ENCODE measurements around the gene RPS3A. TPM values are rescaled to one million over a fixed set of nuclear protein-coding genes. Genes with fewer than 3 reads are reported as not detected.
"Not testable (repeated sequence)": the region's sequence is repeated elsewhere in the genome, so short reads cannot be mapped to it uniquely, and the experiment has no call there.

RPS3A gene
- polyA plus RNA-seq, 4 donors = 2,060 to 4,469 (median 3,965) TPM

DNA sequence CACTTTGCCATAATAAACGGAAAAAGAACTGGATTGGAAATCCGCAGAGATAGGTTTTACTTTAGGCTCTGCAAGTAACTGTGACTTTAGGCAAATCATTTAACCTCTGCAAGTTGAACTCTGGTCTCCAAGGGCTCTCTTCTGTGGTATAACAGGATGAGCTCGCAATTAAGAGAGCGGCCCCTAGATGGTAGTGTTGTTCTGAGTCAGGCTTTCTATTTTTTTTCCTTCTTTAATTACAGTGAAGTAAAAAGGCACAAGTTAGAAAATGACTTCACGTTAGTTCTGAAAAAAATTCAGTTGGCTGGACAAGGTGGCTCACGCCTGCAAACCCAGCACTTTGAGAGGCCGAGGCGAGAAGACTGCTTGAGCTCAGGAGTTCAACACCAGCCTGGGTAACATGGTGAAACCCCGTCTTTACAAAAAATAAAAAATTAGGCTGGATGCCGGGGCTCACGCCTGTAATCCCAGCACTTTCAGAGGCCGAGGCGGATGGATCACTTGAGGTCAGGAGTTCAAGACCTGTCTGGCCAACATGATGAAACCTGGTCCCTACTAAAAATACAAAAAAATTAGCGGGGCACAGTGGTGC lies 18.0 kb downstream of the RPS3A start:
- 36 to 41% (median 40%) methylated on average over 14 of the region's 14 CpGs for WGBS, 3 donors
- H3K4me3 ChIP-seq (ENCODE audit: low read depth in 1 of 3, low read length in 3 of 3) = no peak overlapping the region
- peaks cover 2 to 39% (median 10%) of the 10 kb centered on the region in 3 donors for H3K36me3 ChIP-seq (ENCODE audit: control insufficient read depth in 3 of 3, insufficient read depth in 2 of 3, low read depth in 1 of 3, low read length in 3 of 3)
- no peaks in the 10 kb centered on the region for H3K9me3 ChIP-seq (ENCODE audit: control insufficient read depth in 2 of 2, insufficient read depth in 1 of 2, low read depth in 1 of 2, low read length in 1 of 2)
- no peak for FAIRE-seq
- peak; percentile 81 to 85 for DNase-seq
- H3K27ac ChIP-seq (ENCODE audit: low read depth in 1 of 3, low read length in 2 of 3) = no peak overlapping the region
- H3K4me1 ChIP-seq (ENCODE audit: control insufficient read depth in 3 of 3, insufficient read depth in 2 of 3, low read depth in 1 of 3, low read length in 2 of 3) = no peaks in the 10 kb centered on the region
- H3K27me3 ChIP-seq (ENCODE audit: control insufficient read depth in 3 of 3, insufficient read depth in 3 of 3, low read length in 3 of 3) = no peaks in the 10 kb centered on the region

DNA sequence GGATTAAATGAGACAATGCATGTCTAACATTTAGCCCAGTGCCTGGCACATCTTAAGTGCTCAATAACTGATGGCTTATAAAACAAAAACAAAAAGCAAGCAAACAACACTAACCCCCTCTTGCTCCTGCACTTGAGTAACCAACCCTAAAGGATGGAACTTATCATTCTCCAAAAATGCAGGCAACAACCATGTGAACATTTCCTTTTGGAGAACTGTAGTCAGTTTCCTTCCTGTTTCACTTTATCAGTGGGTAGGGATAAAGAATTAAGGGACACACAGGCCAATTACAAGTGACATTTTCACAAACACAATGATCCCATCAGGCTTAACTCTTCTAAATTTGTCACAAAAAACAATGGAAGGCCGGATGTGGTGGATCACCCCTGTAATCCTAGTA lies 30.4 kb downstream of the RPS3A start:
- no peaks in the 10 kb centered on the region for H3K9me3 ChIP-seq (ENCODE audit: control insufficient read depth in 2 of 2, insufficient read depth in 1 of 2, low read depth in 1 of 2, low read length in 1 of 2)
- WGBS, 3 donors = 79 to 88% (median 88%) methylated on average over 1 of the region's 1 CpG
- H3K4me1 ChIP-seq (ENCODE audit: control insufficient read depth in 3 of 3, insufficient read depth in 2 of 3, low read depth in 1 of 3, low read length in 2 of 3) = no peaks in the 10 kb centered on the region
- FAIRE-seq = no peak
- peaks cover 0 to 50% (median 10%) of the 10 kb centered on the region in 3 donors for H3K36me3 ChIP-seq (ENCODE audit: control insufficient read depth in 3 of 3, insufficient read depth in 2 of 3, low read depth in 1 of 3, low read length in 3 of 3)
- H3K27me3 ChIP-seq (ENCODE audit: control insufficient read depth in 3 of 3, insufficient read depth in 3 of 3, low read length in 3 of 3) = no peaks in the 10 kb centered on the region
- no peak overlapping the region for H3K4me3 ChIP-seq (ENCODE audit: low read depth in 1 of 3, low read length in 3 of 3)
- no peak overlapping the region for H3K27ac ChIP-seq (ENCODE audit: low read depth in 1 of 3, low read length in 2 of 3)
- no peak for DNase-seq

- Histone ChIP-seq H3K27ac (ENCODE audit: low read depth in 1 of 3, low read length in 2 of 3) (no peak overlapping the region), H3K9me3 (ENCODE audit: control insufficient read depth in 2 of 2, insufficient read depth in 1 of 2, low read depth in 1 of 2, low read length in 1 of 2) (no peaks in the 10 kb centered on the region), H3K36me3 (ENCODE audit: control insufficient read depth in 3 of 3, insufficient read depth in 2 of 3, low read depth in 1 of 3, low read length in 3 of 3) (peaks cover 1 to 42% (median 6%) of the 10 kb centered on the region in 3 donors), H3K4me1 (ENCODE audit: control insufficient read depth in 3 of 3, insufficient read depth in 2 of 3, low read depth in 1 of 3, low read length in 2 of 3) (no peaks in the 10 kb centered on the region), H3K4me3 (ENCODE audit: low read depth in 1 of 3, low read length in 3 of 3) (no peak overlapping the region), H3K27me3 (ENCODE audit: control insufficient read depth in 3 of 3, insufficient read depth in 3 of 3, low read length in 3 of 3) (no peaks in the 10 kb centered on the region)
- WGBS, 3 donors = 68 to 72% (median 71%) methylated on average over 5 of the region's 5 CpGs
- DNase-seq = no peak
- FAIRE-seq = no peak
Measured at GRCh38 chr4:151133311-151133710, 33.9 kb downstream of the RPS3A start.

DNA sequence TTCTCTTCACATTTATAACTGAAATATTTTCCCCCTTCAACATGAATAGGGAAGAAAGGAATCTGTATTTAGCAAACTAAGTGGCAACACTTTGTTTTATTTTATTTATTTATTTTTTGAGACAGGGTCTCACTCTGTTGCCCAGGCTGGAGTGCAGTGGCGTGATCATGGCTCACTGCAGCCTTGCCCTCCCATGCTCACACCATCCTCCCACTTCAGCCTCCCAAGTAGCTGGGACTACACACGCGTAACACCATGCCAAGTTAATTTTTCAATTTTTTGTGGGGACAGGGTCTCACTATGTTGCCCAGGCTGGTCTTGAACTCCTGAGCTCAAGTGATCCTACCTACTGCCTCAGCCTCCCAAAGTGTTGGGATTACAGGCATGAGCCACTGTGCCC lies 36.6 kb downstream of the RPS3A start:
- not testable (repeated sequence) for FAIRE-seq
- peaks cover 3 to 43% (median 4%) of the 10 kb centered on the region in 3 donors for H3K36me3 ChIP-seq (ENCODE audit: control insufficient read depth in 3 of 3, insufficient read depth in 2 of 3, low read depth in 1 of 3, low read length in 3 of 3)

DNA sequence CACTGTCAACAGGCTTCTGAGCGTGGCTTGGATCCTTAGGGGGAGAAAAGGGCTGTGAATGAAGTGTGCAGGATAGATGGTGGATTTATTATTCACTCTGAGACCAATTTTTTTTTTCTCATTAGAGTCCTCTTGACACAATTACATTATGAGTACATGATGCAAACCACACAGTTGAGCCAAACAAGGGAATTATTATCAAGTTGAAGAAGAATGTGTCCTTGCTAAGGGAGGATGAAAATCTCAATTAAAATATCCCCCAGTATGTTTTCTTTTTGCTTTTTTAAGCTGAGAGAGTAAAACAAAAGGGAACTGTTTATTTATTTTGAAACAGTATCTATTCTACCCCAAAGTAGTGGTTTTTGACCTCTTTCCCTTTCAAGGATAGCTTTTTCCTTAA lies 40.4 kb downstream of the RPS3A start:
- Histone ChIP-seq H3K4me3 (ENCODE audit: low read depth in 1 of 3, low read length in 3 of 3) (no peak overlapping the region), H3K27me3 (ENCODE audit: control insufficient read depth in 3 of 3, insufficient read depth in 3 of 3, low read length in 3 of 3) (no peaks in the 10 kb centered on the region), H3K27ac (ENCODE audit: low read depth in 1 of 3, low read length in 2 of 3) (no peak overlapping the region), H3K4me1 (ENCODE audit: control insufficient read depth in 3 of 3, insufficient read depth in 2 of 3, low read depth in 1 of 3, low read length in 2 of 3) (no peaks in the 10 kb centered on the region), H3K36me3 (ENCODE audit: control insufficient read depth in 3 of 3, insufficient read depth in 2 of 3, low read depth in 1 of 3, low read length in 3 of 3) (peaks cover 4 to 46% (median 8%) of the 10 kb centered on the region in 3 donors), H3K9me3 (ENCODE audit: control insufficient read depth in 2 of 2, insufficient read depth in 1 of 2, low read depth in 1 of 2, low read length in 1 of 2) (no peaks in the 10 kb centered on the region)
- DNase-seq = no peak
- 82 to 92% (median 90%) methylated on average over 1 of the region's 1 CpG for WGBS, 3 donors
- no peak for FAIRE-seq

More for the DNA sequence above, 36.6 kb downstream of the RPS3A start:
- not testable (repeated sequence) for H3K27me3 ChIP-seq (ENCODE audit: control insufficient read depth in 3 of 3, insufficient read depth in 3 of 3, low read length in 3 of 3); H3K27ac ChIP-seq (ENCODE audit: low read depth in 1 of 3, low read length in 2 of 3); DNase-seq; H3K4me1 ChIP-seq (ENCODE audit: control insufficient read depth in 3 of 3, insufficient read depth in 2 of 3, low read depth in 1 of 3, low read length in 2 of 3); H3K9me3 ChIP-seq (ENCODE audit: control insufficient read depth in 2 of 2, insufficient read depth in 1 of 2, low read depth in 1 of 2, low read length in 1 of 2); H3K4me3 ChIP-seq (ENCODE audit: low read depth in 1 of 3, low read length in 3 of 3)
- 94 to 100% (median 98%) methylated on average over 3 of the region's 3 CpGs for WGBS, 3 donors

- H3K9me3 ChIP-seq (ENCODE audit: control insufficient read depth in 2 of 2, insufficient read depth in 1 of 2, low read depth in 1 of 2, low read length in 1 of 2) = no peaks in the 10 kb centered on the region
- WGBS, 3 donors = 93 to 100% (median 95%) methylated on average over 1 of the region's 1 CpG
- no peaks in the 10 kb centered on the region for H3K27me3 ChIP-seq (ENCODE audit: control insufficient read depth in 3 of 3, insufficient read depth in 3 of 3, low read length in 3 of 3)
- no peak overlapping the region for H3K4me3 ChIP-seq (ENCODE audit: low read depth in 1 of 3, low read length in 3 of 3)
- FAIRE-seq (no peak), DNase-seq (no peak)
- peak overlapping the region in 1 of 3 donors; percentile 11 for H3K27ac ChIP-seq (ENCODE audit: low read depth in 1 of 3, low read length in 2 of 3)
- H3K4me1 ChIP-seq (ENCODE audit: control insufficient read depth in 3 of 3, insufficient read depth in 2 of 3, low read depth in 1 of 3, low read length in 2 of 3) = no peaks in the 10 kb centered on the region
- peaks cover 6 to 59% (median 9%) of the 10 kb centered on the region in 3 donors for H3K36me3 ChIP-seq (ENCODE audit: control insufficient read depth in 3 of 3, insufficient read depth in 2 of 3, low read depth in 1 of 3, low read length in 3 of 3)
Measured at GRCh38 chr4:151142758-151143157, 43.3 kb downstream of the RPS3A start.

DNA sequence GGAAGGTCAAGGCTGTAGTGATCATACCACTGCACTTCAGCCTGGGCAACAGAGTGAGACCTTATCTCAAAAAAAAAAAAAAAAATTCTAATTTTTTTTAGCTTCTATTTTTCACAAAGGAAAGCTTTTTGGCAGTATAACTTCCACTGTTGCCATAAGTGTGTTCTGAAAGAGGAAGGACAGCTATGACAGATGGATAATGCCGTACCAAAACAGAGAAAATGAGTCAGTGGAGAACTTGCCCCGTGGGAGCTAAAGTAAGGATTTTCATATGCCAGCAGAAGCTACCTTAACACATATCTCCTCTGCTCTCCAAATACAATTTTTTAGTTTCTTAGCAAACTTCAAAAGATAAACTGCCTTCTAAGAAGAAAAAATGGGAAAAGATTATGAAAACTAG lies 43.7 kb downstream of the RPS3A start:
- no peaks in the 10 kb centered on the region for H3K27me3 ChIP-seq (ENCODE audit: control insufficient read depth in 3 of 3, insufficient read depth in 3 of 3, low read length in 3 of 3)
- H3K4me1 ChIP-seq (ENCODE audit: control insufficient read depth in 3 of 3, insufficient read depth in 2 of 3, low read depth in 1 of 3, low read length in 2 of 3) = no peaks in the 10 kb centered on the region
- no peaks in the 10 kb centered on the region for H3K9me3 ChIP-seq (ENCODE audit: control insufficient read depth in 2 of 2, insufficient read depth in 1 of 2, low read depth in 1 of 2, low read length in 1 of 2)
- H3K4me3 ChIP-seq (ENCODE audit: low read depth in 1 of 3, low read length in 3 of 3) = no peak overlapping the region
- no peak overlapping the region for H3K27ac ChIP-seq (ENCODE audit: low read depth in 1 of 3, low read length in 2 of 3)
- 71 to 90% (median 89%) methylated on average over 2 of the region's 2 CpGs for WGBS, 3 donors
- FAIRE-seq (no peak), DNase-seq (no peak)
- H3K36me3 ChIP-seq (ENCODE audit: control insufficient read depth in 3 of 3, insufficient read depth in 2 of 3, low read depth in 1 of 3, low read length in 3 of 3) = peaks cover 6 to 62% (median 13%) of the 10 kb centered on the region in 3 donors

GRCh38 chr4:151143811-151144210 lies 44.4 kb downstream of the RPS3A start:
- DNase-seq = no peak
- Histone ChIP-seq H3K4me3 (ENCODE audit: low read depth in 1 of 3, low read length in 3 of 3) (no peak overlapping the region), H3K27me3 (ENCODE audit: control insufficient read depth in 3 of 3, insufficient read depth in 3 of 3, low read length in 3 of 3) (no peaks in the 10 kb centered on the region), H3K4me1 (ENCODE audit: control insufficient read depth in 3 of 3, insufficient read depth in 2 of 3, low read depth in 1 of 3, low read length in 2 of 3) (no peaks in the 10 kb centered on the region), H3K36me3 (ENCODE audit: control insufficient read depth in 3 of 3, insufficient read depth in 2 of 3, low read depth in 1 of 3, low read length in 3 of 3) (peaks cover 2 to 57% (median 14%) of the 10 kb centered on the region in 3 donors), H3K9me3 (ENCODE audit: control insufficient read depth in 2 of 2, insufficient read depth in 1 of 2, low read depth in 1 of 2, low read length in 1 of 2) (no peaks in the 10 kb centered on the region), H3K27ac (ENCODE audit: low read depth in 1 of 3, low read length in 2 of 3) (no peak overlapping the region)
- FAIRE-seq = no peak
- 89 to 92% (median 91%) methylated on average over 3 of the region's 3 CpGs for WGBS, 3 donors
